Parathyroid adenoma (tissue), 2 donors: ENCODE data around the gene NELFA.

Experiments used
- H2AFZ ChIP-seq: fragments of 300-600 bp; sonication (generic); one replicate; pipeline ENCODE4 v1.7.0; 2017; ENCODE audit warnings: antibody characterized with exemption, mild to moderate bottlenecking
- H3K27ac ChIP-seq: fragments of 300-600 bp; sonication (generic); one replicate; pipeline ENCODE4 v1.7.0; 2017
- H3K27me3 ChIP-seq: fragments of 300-600 bp; sonication (generic); one replicate; pipeline ENCODE4 v1.7.0; 2017; ENCODE audit warnings: low read length; ENCODE audit not compliant: control insufficient read depth, insufficient read depth
- H3K36me3 ChIP-seq: fragments of 300-600 bp; sonication (generic); one replicate; pipeline ENCODE4 v1.7.0; 2017; ENCODE audit warnings: low read length; ENCODE audit not compliant: control insufficient read depth, insufficient read depth
- H3K4me1 ChIP-seq: fragments of 300-600 bp; sonication (generic); one replicate; pipeline ENCODE4 v1.7.0; 2017; ENCODE audit warnings: control low read depth
- H3K4me2 ChIP-seq: fragments of 300-600 bp; sonication (generic); one replicate; pipeline ENCODE4 v1.7.0; 2017; ENCODE audit warnings: low read length
- H3K4me3 ChIP-seq: fragments of 300-600 bp; sonication (generic); one replicate; pipeline ENCODE4 v1.7.0; 2017; ENCODE audit warnings: low read depth, low read length
- H3K79me2 ChIP-seq: fragments of 300-600 bp; sonication (generic); one replicate; pipeline ENCODE4 v1.7.0; 2017; ENCODE audit warnings: control low read depth
- H3K9ac ChIP-seq: fragments of 300-600 bp; sonication (generic); one replicate; pipeline ENCODE4 v1.7.0; 2017; ENCODE audit warnings: mild to moderate bottlenecking
- H3K9me3 ChIP-seq: fragments of 300-600 bp; sonication (generic); one replicate; pipeline ENCODE4 v1.7.0; 2017; ENCODE audit warnings: low read length; ENCODE audit not compliant: control insufficient read depth
- TF ChIP-seq, protein P1 (sequence below): fragments of 300-600 bp; sonication (generic); IDR thresholded peaks from one replicate; pipeline ENCODE4 v1.7.0; 2017; ENCODE audit warnings: antibody characterized with exemption, mild to moderate bottlenecking
- donor health status: primary hyperparathyroidism.

The NELFA gene

DNA sequence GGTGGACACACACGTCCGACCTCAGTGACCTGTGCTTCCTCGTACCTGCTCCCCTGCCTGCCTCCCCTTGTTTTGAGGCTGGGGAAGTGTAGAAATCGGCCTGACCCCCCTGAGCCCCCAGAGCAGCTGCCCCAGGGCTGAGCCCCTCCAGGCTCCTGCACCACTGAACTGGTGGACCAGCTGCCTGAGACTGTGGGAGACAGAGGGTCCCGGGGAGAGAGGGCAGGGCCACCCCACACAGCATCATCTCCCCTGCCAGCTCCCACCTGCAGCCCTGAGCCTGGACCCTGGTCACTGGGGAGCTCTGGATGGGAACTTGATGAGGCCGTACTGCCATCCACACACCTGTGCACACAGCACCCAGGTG, 35.3 kb upstream of the NELFA start:
- Histone ChIP-seq H3K4me3 (no peak overlapping the region), H3K79me2 (no peaks in the 10 kb centered on the region), H3K36me3 (no peaks in the 10 kb centered on the region), H3K4me1 (no peaks in the 10 kb centered on the region), H3K4me2 (no peak overlapping the region), H3K9me3 (no peaks in the 10 kb centered on the region), H3K27me3 (no peaks in the 10 kb centered on the region), H2AFZ (no peak overlapping the region), H3K9ac (no peak overlapping the region), H3K27ac (no peak overlapping the region)
- TF ChIP-seq, protein P1, sequence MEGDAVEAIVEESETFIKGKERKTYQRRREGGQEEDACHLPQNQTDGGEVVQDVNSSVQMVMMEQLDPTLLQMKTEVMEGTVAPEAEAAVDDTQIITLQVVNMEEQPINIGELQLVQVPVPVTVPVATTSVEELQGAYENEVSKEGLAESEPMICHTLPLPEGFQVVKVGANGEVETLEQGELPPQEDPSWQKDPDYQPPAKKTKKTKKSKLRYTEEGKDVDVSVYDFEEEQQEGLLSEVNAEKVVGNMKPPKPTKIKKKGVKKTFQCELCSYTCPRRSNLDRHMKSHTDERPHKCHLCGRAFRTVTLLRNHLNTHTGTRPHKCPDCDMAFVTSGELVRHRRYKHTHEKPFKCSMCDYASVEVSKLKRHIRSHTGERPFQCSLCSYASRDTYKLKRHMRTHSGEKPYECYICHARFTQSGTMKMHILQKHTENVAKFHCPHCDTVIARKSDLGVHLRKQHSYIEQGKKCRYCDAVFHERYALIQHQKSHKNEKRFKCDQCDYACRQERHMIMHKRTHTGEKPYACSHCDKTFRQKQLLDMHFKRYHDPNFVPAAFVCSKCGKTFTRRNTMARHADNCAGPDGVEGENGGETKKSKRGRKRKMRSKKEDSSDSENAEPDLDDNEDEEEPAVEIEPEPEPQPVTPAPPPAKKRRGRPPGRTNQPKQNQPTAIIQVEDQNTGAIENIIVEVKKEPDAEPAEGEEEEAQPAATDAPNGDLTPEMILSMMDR = no peak

DNA sequence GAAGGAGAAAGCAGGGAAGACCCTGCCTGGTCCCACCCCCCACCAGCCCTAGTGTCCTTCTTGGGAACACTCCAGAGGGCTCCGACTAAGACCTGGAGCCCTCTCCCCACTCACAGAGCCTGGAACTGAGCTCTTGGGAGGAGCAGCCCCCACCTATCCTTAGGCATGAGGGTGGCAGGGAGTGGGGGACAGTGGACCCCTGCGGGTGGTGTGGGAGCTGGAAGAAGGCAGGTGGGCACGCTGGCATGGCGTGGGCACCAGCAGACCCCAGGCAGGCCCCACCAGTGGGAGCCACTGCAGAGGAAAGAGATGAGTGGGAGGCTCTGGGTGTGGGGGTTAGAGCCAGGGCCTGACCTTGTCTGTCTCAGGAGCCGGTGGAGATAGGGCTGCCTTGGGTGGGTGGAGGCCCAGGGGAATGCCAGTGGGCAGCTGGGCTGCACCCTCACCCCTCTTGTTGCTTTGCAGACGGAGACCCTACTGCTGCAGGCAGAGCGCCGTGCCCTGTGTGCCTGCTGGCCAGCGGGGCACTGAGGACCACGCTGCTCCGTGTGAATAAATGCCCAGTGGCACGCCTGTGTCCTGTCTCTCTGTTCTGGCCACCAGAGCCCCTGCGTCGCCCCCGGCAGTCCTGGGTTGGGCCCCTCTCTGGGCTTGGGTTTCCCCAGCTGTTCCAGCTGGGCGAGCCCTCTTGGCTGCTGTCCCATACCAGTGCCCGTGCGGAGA, 34.8 kb upstream of the NELFA start:
- no peak overlapping the region for H3K27ac ChIP-seq

DNA sequence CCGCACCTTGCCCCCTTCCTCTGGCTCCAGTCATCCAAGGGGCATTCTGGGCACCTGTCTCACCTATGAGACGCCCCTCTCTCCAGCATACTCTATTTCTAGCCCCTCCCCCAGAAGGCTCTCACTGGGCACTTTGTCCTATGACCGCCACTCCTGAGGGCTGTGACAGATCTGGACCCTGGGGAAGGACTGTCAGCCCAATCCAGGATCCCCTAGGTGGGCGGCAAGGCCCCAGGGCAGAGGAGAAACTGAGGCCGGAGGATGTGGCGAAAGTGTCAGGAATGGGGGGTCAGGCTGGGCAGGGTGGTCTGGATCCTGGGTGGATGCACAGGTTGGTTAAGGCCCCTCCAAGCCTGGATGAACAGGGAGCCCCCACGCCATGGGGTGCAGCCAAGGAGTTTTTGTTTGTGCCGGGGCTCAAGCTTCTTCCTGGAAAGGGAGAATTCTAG, 34.2 kb upstream of the NELFA start:
- Histone ChIP-seq H3K4me2 (no peak overlapping the region), H3K4me3 (no peak overlapping the region), H3K79me2 (no peaks in the 10 kb centered on the region), H3K9ac (no peak overlapping the region), H3K9me3 (no peaks in the 10 kb centered on the region), H3K27ac (no peak overlapping the region), H2AFZ (no peak overlapping the region), H3K27me3 (no peaks in the 10 kb centered on the region), H3K4me1 (no peaks in the 10 kb centered on the region), H3K36me3 (no peaks in the 10 kb centered on the region)
- TF ChIP-seq, protein P1 = no peak

More for the DNA sequence above, 34.8 kb upstream of the NELFA start:
- TF ChIP-seq, protein P1 = no peak
- Histone ChIP-seq H3K4me3 (no peak overlapping the region), H3K79me2 (no peaks in the 10 kb centered on the region), H3K9ac (no peak overlapping the region), H3K36me3 (no peaks in the 10 kb centered on the region), H3K4me1 (no peaks in the 10 kb centered on the region), H3K27me3 (no peaks in the 10 kb centered on the region), H3K9me3 (no peaks in the 10 kb centered on the region), H2AFZ (no peak overlapping the region), H3K4me2 (no peak overlapping the region)

DNA sequence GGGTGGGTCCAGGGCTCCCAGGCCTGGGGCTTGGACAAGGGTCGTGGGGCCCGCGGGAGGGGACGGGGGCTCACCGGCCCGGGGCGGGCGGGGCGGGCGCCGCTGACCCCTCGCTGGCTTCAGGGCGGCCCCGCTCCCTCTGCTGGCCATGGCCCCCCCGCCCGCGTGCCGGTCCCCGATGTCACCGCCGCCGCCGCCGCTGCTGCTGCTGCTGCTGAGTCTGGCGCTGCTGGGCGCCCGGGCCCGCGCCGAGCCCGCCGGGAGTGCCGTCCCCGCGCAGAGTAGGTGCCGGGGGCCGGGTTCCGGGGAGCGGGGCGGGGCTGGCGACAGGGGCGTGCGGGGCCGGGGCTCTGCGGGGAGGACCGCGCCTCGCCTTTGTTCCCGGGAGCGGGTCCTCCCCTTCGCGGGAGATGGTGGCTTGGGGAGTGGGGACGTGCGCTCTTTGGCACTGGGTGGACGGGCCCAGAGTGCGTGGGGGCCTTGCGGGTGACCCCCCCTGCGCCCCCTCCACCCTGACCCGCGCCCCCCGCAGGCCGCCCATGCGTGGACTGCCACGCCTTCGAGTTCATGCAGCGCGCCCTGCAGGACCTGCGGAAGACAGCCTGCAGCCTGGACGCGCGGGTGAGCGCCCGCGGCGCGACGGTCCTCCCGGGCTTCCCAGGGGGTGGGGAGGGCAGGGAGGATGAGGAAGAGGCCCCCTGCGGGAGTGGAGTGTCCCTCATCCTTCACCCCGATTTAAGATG, 33.6 kb upstream of the NELFA start:
- H3K9ac ChIP-seq = no peak overlapping the region
- H3K27me3 ChIP-seq = no peaks in the 10 kb centered on the region
- TF ChIP-seq, protein P1 = no peak

More for the DNA sequence above, 33.6 kb upstream of the NELFA start:
- no peaks in the 10 kb centered on the region for H3K9me3 ChIP-seq
- no peaks in the 10 kb centered on the region for H3K79me2 ChIP-seq
- peak overlapping the region; percentile 97 for H3K4me2 ChIP-seq
- H3K4me1 ChIP-seq = no peaks in the 10 kb centered on the region
- H2AFZ ChIP-seq = no peak overlapping the region
- H3K4me3 ChIP-seq = peak overlapping the region; percentile 71
- H3K27ac ChIP-seq = no peak overlapping the region
- no peaks in the 10 kb centered on the region for H3K36me3 ChIP-seq
